WTC11 (cell line): Measurements from ENCODE around the gene BNC2. TPM values are rescaled to one million over a fixed set of nuclear protein-coding genes. Genes with fewer than 3 reads are reported as not detected.

Experiments
- ATAC-seq: fragments of 200-7000 bp; cut with Tn5 transposase; 2 replicates; pipeline ENCODE4 v1.10.0; 2021; ENCODE audit warnings: mild to moderate bottlenecking, moderate library complexity
- CTCF ChIA-PET: fragments of 300-600 bp; sonication (Branson Sonifier 250); formaldehyde crosslinking; loops from one replicate; lab custom pipeline; 2021; ENCODE audit warnings: antibody characterized with exemption; lab: Charles Lee
- POLR2A ChIA-PET: fragments of 350-600 bp; sonication (Branson Sonifier 250); formaldehyde crosslinking; loops from one replicate; lab custom pipeline; 2021; ENCODE audit warnings: antibody characterized with exemption; lab: Charles Lee
- DNase-seq: peaks from one replicate; pipeline ENCODE4 v3.0.0; 2021; ENCODE audit warnings: low spot score
- H3K27ac Mint-ChIP-seq: 2 replicates; pipeline ENCODE4 v1.8.0; 2021; ENCODE audit warnings: mixed read lengths
- H3K27me3 Mint-ChIP-seq: 2 replicates; pipeline ENCODE4 v1.8.0; 2021; ENCODE audit warnings: low read depth, mild to moderate bottlenecking, moderate library complexity, mixed read lengths
- H3K36me3 Mint-ChIP-seq: 2 replicates; pipeline ENCODE4 v1.8.0; 2021; ENCODE audit warnings: mixed read lengths
- H3K4me1 Mint-ChIP-seq: 2 replicates; pipeline ENCODE4 v1.8.0; 2022; ENCODE audit warnings: mixed read lengths
- H3K4me3 Mint-ChIP-seq: 2 replicates; pipeline ENCODE4 v1.8.0; 2021; ENCODE audit warnings: mild to moderate bottlenecking, moderate library complexity, mixed read lengths
- H3K9me3 Mint-ChIP-seq: 2 replicates; pipeline ENCODE4 v1.8.0; 2021; ENCODE audit warnings: mixed read lengths
- ATF1 ChIP-seq: sonication (generic); formaldehyde crosslinking; IDR thresholded peaks from 2 replicates; pipeline ENCODE4 v1.8.1; 2023; ENCODE audit warnings: mild to moderate bottlenecking, moderate library complexity, missing genetic modification reagents
- ETV6 ChIP-seq: sonication (generic); formaldehyde crosslinking; IDR thresholded peaks from 2 replicates; pipeline ENCODE4 v1.8.1; 2022; ENCODE audit warnings: mild to moderate bottlenecking, missing genetic modification reagents
- FOXJ3 ChIP-seq: sonication (generic); formaldehyde crosslinking; IDR thresholded peaks from 2 replicates; pipeline ENCODE4 v1.9.0; 2021; ENCODE audit warnings: missing genetic modification reagents, mild to moderate bottlenecking, borderline replicate concordance
- GABPB1 ChIP-seq: sonication (generic); formaldehyde crosslinking; IDR thresholded peaks from 2 replicates; pipeline ENCODE4 v1.8.1; 2023; ENCODE audit warnings: mild to moderate bottlenecking, missing genetic modification reagents
- GRHL2 ChIP-seq: fragments of 250-450 bp; sonication (Bioruptor Pico); IDR thresholded peaks from 2 replicates; pipeline ENCODE4 v1.8.0; 2022; ENCODE audit warnings: mild to moderate bottlenecking, moderate library complexity; ENCODE audit not compliant: insufficient replicate concordance, severe bottlenecking
- GTF2I ChIP-seq: fragments of 250-450 bp; sonication (Bioruptor Pico); conservative IDR thresholded peaks from 2 replicates; pipeline ENCODE4 v1.4.0; 2021; ENCODE audit warnings: mild to moderate bottlenecking
- HMGA2 ChIP-seq: fragments of 250-450 bp; sonication (Bioruptor Pico); IDR thresholded peaks from 2 replicates; pipeline ENCODE4 v1.4.0; 2021; ENCODE audit warnings: mild to moderate bottlenecking, moderate library complexity
- MYBL2 ChIP-seq: sonication (generic); formaldehyde crosslinking; IDR thresholded peaks from 2 replicates; pipeline ENCODE4 v1.8.1; 2023; ENCODE audit warnings: mild to moderate bottlenecking, moderate library complexity, missing genetic modification reagents
- NFATC4 ChIP-seq: fragments of 250-450 bp; sonication (Bioruptor Pico); IDR thresholded peaks from 2 replicates; pipeline ENCODE4 v1.9.0; 2021; ENCODE audit warnings: mild to moderate bottlenecking
- OVOL2 ChIP-seq: fragments of 250-450 bp; sonication (Bioruptor Pico); IDR thresholded peaks from 2 replicates; pipeline ENCODE4 v1.9.0; 2021; ENCODE audit warnings: mild to moderate bottlenecking, borderline replicate concordance
- USF2 ChIP-seq: sonication (generic); formaldehyde crosslinking; IDR thresholded peaks from 2 replicates; pipeline ENCODE4 v1.8.1; 2023; ENCODE audit warnings: mild to moderate bottlenecking, missing genetic modification reagents, moderate library complexity
- ZNF138 ChIP-seq: sonication (generic); formaldehyde crosslinking; conservative IDR thresholded peaks from 2 replicates; pipeline ENCODE4 v1.8.1; 2022; ENCODE audit warnings: mild to moderate bottlenecking, moderate library complexity, missing genetic modification reagents
- ZNF263 ChIP-seq: sonication (generic); formaldehyde crosslinking; IDR thresholded peaks from 2 replicates; pipeline ENCODE4 v1.8.1; 2022; ENCODE audit warnings: low read depth, mild to moderate bottlenecking, moderate library complexity, missing genetic modification reagents
- total RNA-seq: library from RNA; stranded (reverse); gene quantifications from 3 replicates; pipeline ENCODE4 v1.2.3, GENCODE V29; 2021
- TF ChIP-seq, protein P1 (sequence below): sonication (generic); formaldehyde crosslinking; IDR thresholded peaks from 2 replicates; pipeline ENCODE4 v1.8.1; 2022; ENCODE audit warnings: mild to moderate bottlenecking, moderate library complexity, missing genetic modification reagents
- TF ChIP-seq, protein P2 (sequence below): sonication (generic); formaldehyde crosslinking; IDR thresholded peaks from 2 replicates; pipeline ENCODE4 v1.8.0; 2022; ENCODE audit warnings: mild to moderate bottlenecking, missing genetic modification reagents
- TF ChIP-seq, protein P3 (sequence below): sonication (generic); formaldehyde crosslinking; IDR thresholded peaks from 2 replicates; pipeline ENCODE4 v1.8.1; 2022; ENCODE audit warnings: mild to moderate bottlenecking, missing genetic modification reagents, moderate library complexity, borderline replicate concordance
- TF ChIP-seq, protein P4 (sequence below): sonication (generic); formaldehyde crosslinking; IDR thresholded peaks from 2 replicates; pipeline ENCODE4 v1.8.1; 2022; ENCODE audit warnings: missing genetic modification reagents, borderline replicate concordance
- TF ChIP-seq, protein P5 (sequence below): sonication (generic); formaldehyde crosslinking; IDR thresholded peaks from 2 replicates; pipeline ENCODE4 v1.8.1; 2022; ENCODE audit warnings: low read depth, mild to moderate bottlenecking, moderate library complexity, missing genetic modification reagents, borderline replicate concordance
- TF ChIP-seq, protein P6 (sequence below): sonication (generic); formaldehyde crosslinking; IDR thresholded peaks from 2 replicates; pipeline ENCODE4 v1.8.0; 2022; ENCODE audit warnings: mild to moderate bottlenecking, missing genetic modification reagents
- TF ChIP-seq, protein P7 (sequence below): sonication (generic); formaldehyde crosslinking; IDR thresholded peaks from 2 replicates; pipeline ENCODE4 v1.8.0; 2023; ENCODE audit warnings: missing genetic modification reagents

The BNC2 gene
- total RNA-seq, 1 experiment from 2014 or later, result 33.3 TPM

DNA sequence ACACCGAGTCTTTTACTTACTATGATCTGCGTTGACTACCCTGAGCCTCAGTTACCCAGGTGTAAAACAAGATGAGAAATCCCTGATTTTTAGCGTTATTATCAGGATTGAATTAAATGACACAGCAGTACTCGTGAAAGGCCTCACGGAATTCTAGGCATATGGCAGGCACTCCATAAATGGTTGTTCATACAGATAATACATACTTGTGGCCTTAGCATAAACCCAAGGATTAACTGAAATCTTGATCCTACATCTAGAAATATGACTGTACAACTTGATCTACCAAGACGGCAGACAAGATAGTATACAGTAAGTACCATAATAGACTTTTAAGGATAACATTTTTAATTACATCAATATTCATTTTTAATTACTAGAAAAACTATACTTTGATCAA lies 409.8 kb downstream of the BNC2 start (continued):
- TF ChIP-seq USF2 (no peak), ZNF263 (CRISPR knock-in tag) (no peak), FOXJ3 (CRISPR knock-in tag) (no peak)
- TF ChIP-seq, protein P1, sequence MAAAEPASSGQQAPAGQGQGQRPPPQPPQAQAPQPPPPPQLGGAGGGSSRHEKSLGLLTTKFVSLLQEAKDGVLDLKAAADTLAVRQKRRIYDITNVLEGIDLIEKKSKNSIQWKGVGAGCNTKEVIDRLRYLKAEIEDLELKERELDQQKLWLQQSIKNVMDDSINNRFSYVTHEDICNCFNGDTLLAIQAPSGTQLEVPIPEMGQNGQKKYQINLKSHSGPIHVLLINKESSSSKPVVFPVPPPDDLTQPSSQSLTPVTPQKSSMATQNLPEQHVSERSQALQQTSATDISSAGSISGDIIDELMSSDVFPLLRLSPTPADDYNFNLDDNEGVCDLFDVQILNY (CRISPR knock-in tag), result no peak
- TF ChIP-seq, protein P2, sequence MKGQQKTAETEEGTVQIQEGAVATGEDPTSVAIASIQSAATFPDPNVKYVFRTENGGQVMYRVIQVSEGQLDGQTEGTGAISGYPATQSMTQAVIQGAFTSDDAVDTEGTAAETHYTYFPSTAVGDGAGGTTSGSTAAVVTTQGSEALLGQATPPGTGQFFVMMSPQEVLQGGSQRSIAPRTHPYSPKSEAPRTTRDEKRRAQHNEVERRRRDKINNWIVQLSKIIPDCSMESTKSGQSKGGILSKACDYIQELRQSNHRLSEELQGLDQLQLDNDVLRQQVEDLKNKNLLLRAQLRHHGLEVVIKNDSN (CRISPR knock-in tag), result no peak

DNA sequence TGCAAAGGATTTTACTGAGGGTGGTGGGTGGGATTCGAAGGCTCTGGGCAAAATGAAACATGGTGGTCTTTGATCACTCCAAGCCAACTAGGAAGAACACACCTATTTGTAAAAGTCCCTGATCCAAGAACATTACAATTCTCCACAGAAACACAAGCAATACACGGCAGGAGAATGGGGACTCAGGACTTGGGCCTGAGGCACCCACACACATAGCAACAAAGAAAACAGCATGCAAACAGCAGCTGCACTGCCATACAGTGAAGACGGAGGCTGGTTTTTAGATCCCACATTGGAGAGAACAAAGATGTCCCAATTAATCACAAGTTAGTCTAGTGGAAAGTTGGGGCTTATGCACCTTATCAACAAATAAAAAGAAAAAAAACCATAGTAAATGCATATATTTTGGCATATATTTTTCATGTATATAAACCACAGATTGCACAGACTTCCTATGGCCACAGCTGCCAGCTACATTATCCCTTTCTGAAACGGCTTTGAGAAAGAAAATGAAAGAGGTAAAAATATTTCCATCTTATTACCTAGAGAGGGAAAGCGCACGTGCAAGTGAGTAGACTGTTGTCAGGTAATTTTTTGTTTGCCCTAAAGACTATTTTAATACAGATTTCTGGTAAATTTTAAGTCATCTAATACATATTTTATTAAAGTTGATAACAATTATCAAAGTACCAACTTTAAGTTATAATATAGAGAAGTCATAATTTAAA lies 410.9 kb downstream of the BNC2 start:
- peaks cover 49% of the 10 kb centered on the region for H3K4me1 Mint-ChIP-seq
- ChIA-PET CTCF (interaction anchor here (0.6 kb wide), 1 partner anchor 598 kb away, joined by 3 read pairs; no protein-coding TSS in a partner anchor), POLR2A (no interaction called here)
- no peaks in the 10 kb centered on the region for H3K36me3 Mint-ChIP-seq
- no peaks in the 10 kb centered on the region for H3K27me3 Mint-ChIP-seq
- no peak for TF ChIP-seq HMGA2 (CRISPR knock-in tag)
- no peak for TF ChIP-seq NFATC4 (CRISPR knock-in tag)
- TF ChIP-seq MYBL2 (CRISPR knock-in tag), result no peak
- no peak for TF ChIP-seq GRHL2 (CRISPR knock-in tag)
- TF ChIP-seq, protein P3, sequence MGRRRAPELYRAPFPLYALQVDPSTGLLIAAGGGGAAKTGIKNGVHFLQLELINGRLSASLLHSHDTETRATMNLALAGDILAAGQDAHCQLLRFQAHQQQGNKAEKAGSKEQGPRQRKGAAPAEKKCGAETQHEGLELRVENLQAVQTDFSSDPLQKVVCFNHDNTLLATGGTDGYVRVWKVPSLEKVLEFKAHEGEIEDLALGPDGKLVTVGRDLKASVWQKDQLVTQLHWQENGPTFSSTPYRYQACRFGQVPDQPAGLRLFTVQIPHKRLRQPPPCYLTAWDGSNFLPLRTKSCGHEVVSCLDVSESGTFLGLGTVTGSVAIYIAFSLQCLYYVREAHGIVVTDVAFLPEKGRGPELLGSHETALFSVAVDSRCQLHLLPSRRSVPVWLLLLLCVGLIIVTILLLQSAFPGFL (CRISPR knock-in tag), result no peak
- TF ChIP-seq OVOL2 (CRISPR knock-in tag), result no peak
- no peak for TF ChIP-seq GTF2I (CRISPR knock-in tag)
- no peak for TF ChIP-seq ETV6 (CRISPR knock-in tag)
- TF ChIP-seq, protein P4, sequence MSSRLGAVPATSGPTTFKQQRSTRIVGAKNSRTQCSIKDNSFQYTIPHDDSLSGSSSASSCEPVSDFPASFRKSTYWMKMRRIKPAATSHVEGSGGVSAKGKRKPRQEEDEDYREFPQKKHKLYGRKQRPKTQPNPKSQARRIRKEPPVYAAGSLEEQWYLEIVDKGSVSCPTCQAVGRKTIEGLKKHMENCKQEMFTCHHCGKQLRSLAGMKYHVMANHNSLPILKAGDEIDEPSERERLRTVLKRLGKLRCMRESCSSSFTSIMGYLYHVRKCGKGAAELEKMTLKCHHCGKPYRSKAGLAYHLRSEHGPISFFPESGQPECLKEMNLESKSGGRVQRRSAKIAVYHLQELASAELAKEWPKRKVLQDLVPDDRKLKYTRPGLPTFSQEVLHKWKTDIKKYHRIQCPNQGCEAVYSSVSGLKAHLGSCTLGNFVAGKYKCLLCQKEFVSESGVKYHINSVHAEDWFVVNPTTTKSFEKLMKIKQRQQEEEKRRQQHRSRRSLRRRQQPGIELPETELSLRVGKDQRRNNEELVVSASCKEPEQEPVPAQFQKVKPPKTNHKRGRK (CRISPR knock-in tag), result no peak
- DNase-seq (no peak), ATAC-seq (peak; percentile 30; the same call in 1 of the 2 replicates)
- peak overlapping the region; percentile 71 for H3K27ac Mint-ChIP-seq
- H3K4me3 Mint-ChIP-seq, result no peak overlapping the region
- H3K9me3 Mint-ChIP-seq, result no peaks in the 10 kb centered on the region

DNA sequence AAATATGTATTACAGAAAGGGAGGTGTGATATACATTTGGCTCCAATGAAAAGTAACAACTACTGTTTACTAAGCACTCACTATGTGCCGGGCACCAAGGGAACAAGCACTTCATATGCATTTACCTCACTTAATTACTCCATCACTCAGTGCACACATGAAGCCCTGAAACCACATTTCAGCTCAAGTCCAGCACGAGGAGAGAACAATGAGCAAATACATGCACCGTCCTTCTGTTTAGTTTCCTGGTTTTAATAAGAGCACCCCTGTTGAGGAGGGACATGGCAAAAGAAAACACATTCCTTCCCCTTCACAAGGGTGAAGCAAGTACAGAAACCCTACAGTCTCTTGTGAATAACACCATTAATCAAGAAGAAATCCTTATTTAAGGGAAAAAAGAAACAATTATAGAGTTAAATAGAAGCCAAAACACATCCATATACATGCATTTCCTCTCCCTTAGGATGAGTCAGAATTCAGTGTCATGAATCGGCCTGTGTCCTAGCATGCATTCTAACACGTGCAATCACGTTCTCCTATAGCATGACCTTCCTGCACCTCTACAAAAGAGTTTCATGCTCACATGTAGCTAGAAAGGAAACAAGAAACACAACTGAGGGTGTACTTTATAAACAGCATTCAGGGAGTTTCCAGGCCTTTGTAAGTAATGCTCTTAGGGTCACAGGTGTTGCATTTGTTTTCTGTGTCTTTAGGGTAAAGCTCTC lies 411.6 kb downstream of the BNC2 start:
- no peaks in the 10 kb centered on the region for H3K36me3 Mint-ChIP-seq
- no peak overlapping the region for H3K4me3 Mint-ChIP-seq
- ATAC-seq (no peak), DNase-seq (no peak)
- H3K27me3 Mint-ChIP-seq, result no peaks in the 10 kb centered on the region
- CTCF ChIA-PET, result no interaction called here
- H3K27ac Mint-ChIP-seq, result peak overlapping the region; percentile 30
- H3K4me1 Mint-ChIP-seq, result peaks cover 49% of the 10 kb centered on the region
- no peaks in the 10 kb centered on the region for H3K9me3 Mint-ChIP-seq
- POLR2A ChIA-PET, result no interaction called here
- TF ChIP-seq, protein P5, sequence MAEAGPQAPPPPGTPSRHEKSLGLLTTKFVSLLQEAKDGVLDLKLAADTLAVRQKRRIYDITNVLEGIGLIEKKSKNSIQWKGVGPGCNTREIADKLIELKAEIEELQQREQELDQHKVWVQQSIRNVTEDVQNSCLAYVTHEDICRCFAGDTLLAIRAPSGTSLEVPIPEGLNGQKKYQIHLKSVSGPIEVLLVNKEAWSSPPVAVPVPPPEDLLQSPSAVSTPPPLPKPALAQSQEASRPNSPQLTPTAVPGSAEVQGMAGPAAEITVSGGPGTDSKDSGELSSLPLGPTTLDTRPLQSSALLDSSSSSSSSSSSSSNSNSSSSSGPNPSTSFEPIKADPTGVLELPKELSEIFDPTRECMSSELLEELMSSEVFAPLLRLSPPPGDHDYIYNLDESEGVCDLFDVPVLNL (CRISPR knock-in tag), result no peak
- TF ChIP-seq, protein P6, sequence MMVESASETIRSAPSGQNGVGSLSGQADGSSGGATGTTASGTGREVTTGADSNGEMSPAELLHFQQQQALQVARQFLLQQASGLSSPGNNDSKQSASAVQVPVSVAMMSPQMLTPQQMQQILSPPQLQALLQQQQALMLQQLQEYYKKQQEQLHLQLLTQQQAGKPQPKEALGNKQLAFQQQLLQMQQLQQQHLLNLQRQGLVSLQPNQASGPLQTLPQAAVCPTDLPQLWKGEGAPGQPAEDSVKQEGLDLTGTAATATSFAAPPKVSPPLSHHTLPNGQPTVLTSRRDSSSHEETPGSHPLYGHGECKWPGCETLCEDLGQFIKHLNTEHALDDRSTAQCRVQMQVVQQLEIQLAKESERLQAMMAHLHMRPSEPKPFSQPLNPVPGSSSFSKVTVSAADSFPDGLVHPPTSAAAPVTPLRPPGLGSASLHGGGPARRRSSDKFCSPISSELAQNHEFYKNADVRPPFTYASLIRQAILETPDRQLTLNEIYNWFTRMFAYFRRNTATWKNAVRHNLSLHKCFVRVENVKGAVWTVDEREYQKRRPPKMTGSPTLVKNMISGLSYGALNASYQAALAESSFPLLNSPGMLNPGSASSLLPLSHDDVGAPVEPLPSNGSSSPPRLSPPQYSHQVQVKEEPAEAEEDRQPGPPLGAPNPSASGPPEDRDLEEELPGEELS (CRISPR knock-in tag), result no peak
- TF ChIP-seq ZNF138 (no peak), USF2 (no peak), GABPB1 (CRISPR knock-in tag) (no peak), ATF1 (no peak)
- TF ChIP-seq, protein P7, sequence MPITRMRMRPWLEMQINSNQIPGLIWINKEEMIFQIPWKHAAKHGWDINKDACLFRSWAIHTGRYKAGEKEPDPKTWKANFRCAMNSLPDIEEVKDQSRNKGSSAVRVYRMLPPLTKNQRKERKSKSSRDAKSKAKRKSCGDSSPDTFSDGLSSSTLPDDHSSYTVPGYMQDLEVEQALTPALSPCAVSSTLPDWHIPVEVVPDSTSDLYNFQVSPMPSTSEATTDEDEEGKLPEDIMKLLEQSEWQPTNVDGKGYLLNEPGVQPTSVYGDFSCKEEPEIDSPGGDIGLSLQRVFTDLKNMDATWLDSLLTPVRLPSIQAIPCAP (CRISPR knock-in tag), result no peak
